ENCODE data around the gene CNKSR2.
"Not testable (repeated sequence)": the region's sequence is repeated elsewhere in the genome, so short reads cannot be mapped to it uniquely, and the experiment has no call there.

CNKSR2 gene

DNA sequence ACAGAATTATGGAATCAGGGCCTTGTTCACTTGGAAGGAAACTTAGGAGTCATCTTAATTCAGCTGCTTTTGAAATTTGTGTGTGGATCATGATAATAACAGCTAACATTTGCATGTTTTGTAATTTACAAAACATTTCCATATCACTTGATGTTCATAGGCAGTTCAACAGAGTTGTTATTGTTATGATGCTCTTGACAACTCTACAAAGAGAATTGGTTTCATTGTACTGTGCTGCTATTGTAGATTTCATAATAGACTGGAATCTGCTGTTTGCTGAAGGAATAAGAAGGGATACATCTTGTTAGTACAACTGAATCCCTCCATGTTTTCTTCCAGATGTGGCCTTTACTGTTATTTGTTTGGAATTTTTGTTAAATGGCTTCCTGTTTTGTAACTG, 83.5 kb downstream of the CNKSR2 start:
- DNase-seq: no peak

GRCh38 chrX:21469071-21469470, 94.9 kb downstream of the CNKSR2 start:
- no peak for DNase-seq

GRCh38 chrX:21476909-21477308, 102.7 kb downstream of the CNKSR2 start:
- no peak for DNase-seq

GRCh38 chrX:21479695-21480270, 105.6 kb downstream of the CNKSR2 start:
- DNase-seq: peak in 1 of 2 experiments; percentile 26

DNA sequence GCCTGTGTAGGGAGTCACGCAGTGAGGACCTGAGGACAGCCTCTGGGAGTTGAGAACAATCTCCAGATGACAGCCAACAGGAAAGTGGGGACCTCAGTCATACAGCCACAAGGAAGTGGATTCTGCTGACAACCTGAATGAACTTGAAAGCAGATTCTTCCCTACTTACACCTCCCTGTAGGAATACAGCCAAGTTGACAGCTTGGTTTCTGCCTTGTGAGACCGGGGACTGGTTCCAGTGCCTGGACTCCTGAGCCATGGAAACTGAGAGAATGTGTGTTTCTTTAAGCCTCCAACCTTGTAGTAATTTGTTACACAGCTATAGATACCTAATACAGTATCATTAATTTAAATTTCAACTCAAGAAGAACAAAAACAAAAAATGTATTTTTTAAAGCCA, 107.5 kb downstream of the CNKSR2 start:
- DNase-seq: no peak

DNA sequence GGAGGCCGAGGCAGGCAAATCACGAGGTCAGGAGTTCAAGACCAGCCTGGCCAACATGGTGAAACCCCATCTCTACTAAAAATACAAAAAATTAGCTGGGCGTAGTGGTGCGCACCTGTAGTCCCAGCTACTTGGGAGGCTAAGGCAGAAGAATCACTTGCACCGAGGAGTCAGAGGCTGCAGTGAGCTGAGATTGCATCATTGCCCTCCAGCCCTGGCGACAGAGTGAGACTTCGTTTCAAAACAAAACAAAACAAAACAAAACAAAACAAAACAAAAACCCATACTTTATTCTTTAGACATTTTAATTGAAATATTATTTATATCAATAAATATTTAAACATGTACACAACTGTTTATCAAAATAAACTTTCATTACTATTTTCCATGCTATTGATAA, 109.8 kb downstream of the CNKSR2 start:
- DNase-seq: not testable (repeated sequence)

DNA sequence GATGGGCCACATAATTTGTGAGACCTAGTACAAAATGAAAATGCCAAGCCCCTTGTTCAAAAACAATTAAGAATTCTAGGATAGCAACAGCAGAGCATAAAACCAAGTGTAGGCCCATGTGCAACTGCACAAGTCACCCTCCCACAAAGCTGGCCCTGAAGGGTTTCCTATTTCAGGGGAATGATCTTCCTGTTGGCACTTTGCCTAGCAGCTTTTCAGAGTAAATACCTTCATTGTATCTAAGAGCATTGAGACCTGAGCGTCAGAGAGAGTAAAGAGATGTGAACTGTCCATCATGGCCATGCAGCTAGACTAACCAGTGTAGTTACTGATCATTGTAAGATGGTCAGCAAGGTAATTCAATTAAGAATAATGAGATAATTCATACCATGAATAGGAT, 113.6 kb downstream of the CNKSR2 start:
- no peak for DNase-seq

DNA sequence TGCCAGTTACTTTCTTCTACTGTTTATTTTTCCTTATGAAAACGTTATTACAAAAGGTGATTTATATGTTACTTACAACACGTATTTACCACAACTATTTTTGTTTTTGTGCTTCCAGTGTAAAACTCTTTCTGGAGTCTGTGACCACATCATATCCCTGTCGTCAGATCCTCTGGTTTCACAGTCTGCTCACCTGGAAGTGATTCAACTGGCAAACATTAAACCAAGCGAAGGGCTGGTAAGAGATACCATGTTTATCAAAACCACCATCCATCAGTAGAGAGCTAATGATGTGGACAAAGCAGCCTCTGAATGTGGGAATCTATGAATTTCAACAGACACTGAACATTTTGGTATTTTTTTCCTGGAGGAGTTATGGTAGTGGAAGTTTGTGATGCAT, 116.1 kb downstream of the CNKSR2 start:
- no peak for DNase-seq

GRCh38 chrX:21493226-21493830, 119.1 kb downstream of the CNKSR2 start:
- DNase-seq: no peak

GRCh38 chrX:21503593-21503992, 129.4 kb downstream of the CNKSR2 start:
- no peak for DNase-seq

DNA sequence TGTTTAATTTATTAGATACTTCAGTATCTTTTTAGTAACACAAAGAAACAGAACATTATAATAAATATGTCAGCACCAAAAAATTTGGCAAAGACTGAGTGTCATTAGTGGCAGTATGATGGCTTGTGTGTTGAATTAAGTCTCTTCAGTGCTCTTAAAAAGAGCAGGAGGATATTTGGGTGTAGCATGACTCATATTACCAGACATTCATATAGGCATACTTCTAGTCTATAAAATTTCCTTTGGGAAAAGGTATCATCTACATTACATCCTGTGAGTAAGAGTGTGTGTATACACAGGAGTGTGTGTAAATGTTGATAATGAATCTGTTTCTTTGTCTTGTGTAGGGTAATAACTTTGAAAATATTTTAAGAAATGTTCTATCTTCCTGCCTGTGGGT, 135.7 kb downstream of the CNKSR2 start:
- no peak for DNase-seq

DNA sequence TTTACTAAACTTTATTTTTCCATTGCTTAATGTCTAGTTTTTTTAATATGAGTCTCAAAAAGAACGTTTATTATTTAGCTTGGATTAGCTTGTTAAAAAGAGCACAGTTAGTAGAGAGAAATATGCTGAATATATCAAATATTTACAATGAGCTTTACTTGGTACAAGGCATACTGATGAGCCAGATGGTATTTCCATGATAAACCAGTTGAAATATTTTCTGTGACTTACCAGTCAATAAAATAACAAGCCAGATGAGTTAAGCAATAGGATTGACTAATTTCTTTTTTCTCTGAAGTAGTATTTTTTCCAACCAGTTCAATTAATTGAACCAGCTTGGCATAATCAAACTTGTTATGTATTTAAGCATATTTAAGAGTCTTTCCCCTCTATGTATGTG, 149.8 kb downstream of the CNKSR2 start:
- DNase-seq: no peak

DNA sequence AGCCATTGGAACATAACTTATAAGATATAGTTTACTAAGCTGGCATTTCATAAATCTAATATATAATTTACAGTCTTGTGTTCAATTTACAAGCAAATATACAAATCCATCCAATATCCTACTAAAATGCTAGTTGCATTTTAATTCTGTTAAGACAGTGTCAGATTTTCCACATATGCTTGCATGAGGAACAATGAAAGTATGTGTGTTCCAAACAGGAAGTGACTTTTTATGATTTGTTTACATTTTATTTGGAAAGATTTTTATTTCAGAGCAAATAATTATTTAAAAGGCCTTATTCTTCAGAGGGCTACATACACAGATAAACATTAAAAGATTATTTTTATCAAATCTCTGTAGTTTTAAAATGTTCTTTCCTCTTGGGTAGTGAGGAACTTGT, 153.9 kb downstream of the CNKSR2 start:
- no peak for DNase-seq

DNA sequence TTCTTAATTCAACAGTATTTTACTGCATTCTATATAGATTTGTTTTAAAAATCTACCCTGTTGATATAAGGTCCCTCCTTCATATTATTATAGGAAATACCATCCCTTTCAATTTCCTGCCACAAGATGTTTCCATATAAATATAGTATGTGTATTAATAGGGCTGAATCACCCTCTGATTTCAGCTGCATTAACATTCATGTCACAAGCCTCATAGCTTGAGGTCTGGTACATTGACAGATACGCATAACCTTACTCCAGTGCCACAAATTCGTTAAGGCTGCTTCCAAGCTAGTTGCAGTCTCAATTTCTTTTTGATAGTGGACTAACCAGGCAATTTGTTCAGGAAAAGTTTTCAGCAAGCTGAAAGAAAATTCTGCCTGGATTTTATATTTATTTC, 155.6 kb downstream of the CNKSR2 start:
- no peak for DNase-seq

- not testable (repeated sequence) for DNase-seq
These were observed 170.4 kb downstream of the CNKSR2 start for GRCh38 chrX:21544642-21545041.

GRCh38 chrX:21559417-21559816, 185.2 kb downstream of the CNKSR2 start:
- no peak for DNase-seq

DNA sequence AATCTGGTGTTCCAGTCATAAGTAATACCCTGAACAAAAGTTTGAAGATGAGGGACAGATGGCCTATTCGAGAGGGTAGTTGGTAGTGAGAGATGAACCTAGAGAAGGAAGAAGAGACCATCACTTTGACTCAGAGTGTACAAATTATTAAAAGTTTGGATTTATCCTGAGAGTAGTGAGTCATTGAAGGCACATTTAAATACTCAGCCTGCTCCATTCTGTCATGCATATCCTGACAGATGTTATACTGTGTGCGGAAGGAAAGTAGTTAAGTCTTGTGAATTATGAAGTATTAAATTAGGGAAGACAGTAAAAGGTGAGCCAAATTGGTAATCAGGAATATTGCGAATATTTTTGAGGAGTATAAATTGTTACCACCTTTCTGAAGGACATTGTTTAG, 190.8 kb downstream of the CNKSR2 start:
- no peak for DNase-seq

DNA sequence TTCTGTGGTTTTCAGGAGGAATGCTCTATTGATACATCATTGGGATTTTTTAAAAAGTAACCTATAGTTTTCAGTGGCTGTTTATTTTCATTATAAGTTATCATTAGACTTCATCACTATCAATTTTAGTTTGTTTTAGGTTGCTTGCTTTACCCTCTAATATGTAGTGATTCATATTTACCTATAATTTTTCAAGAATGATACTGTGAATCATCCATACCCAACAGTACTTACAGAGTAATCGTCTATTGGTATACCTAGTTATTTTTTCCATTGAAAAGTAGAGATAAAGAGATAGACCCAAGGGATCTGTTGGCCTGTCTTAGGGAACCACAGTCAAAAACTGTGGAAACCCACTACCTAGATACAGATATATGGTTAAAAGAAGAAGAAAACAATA, 200.6 kb downstream of the CNKSR2 start:
- no peak for DNase-seq

GRCh38 chrX:21581479-21581878, 207.3 kb downstream of the CNKSR2 start:
- no peak for DNase-seq

GRCh38 chrX:21586001-21586400, 211.8 kb downstream of the CNKSR2 start:
- no peak for DNase-seq

DNA sequence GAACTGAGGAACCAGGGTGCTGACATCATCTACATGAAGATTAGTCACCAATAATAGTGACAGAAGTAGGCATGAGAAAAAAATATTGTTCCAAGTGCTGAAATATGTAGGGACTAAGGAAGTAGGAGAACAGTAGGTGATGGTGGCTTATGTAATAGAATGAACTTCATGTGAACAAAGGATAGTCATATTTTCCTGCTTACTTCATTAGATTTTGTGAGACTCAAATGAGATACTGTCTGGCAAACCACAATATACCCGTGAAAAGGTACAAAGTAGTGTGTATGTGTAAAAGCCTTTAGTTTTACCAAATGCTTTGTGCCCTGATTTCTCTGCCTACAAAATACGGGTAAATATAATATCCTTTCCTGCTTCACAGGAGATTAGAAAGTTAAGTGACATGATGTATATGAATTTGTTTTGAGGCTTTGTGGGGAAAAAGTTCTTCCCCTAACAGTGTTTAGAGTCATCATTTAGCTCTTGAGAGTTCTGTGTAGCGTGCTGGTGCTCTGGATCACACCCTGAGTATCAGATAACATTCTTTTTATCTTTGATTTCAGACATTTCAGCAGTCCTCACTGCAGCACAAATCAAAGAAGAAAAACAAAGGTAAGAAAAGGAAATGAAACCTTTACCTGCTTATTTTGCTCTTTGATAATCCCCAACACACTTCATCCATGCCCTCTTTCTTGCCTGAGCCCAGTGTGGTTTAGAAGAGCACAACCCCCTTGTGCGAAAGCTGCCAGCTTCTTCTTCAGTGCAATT, 216.0 kb downstream of the CNKSR2 start:
- no peak for DNase-seq

- no peak for DNase-seq
These were observed 231.8 kb downstream of the CNKSR2 start for GRCh38 chrX:21606002-21606401.

DNA sequence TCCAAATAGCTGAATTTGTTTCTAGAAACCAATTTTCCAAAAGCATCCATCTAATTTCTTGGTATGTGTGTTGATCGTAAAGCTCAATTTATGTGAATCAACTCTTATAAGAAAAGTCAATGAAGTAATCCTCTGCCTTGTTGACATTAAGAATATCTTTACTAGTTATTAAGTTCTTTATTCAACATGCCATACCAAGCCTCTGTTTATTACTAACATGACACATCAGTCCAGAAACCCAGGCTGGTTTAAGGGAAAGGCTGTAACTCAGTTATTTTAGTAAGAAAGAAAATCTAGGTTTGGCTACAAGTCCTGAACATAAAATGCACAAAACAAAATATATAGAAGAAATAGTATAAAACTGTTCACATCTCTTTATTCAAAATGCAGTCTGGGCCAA, 235.9 kb downstream of the CNKSR2 start:
- no peak for DNase-seq

DNA sequence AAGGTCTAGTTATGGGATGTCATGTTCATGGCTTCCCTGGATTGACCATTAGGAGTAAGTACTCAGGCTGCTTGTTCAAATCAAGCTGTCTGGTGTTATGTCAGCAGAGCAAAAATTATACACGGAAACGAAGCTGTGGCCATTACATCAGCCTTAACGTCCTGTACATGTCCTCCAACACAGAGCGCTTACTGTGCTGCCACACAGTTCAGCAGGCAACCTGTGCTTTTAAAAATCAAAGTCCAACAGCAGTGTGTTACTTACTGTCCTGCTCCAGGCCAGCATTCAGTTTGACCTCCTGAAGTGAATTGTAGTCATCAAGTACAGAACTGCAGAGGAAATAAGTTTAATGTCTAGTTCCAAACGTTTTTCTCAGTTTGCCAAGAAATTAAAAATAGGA, 237.9 kb downstream of the CNKSR2 start:
- DNase-seq: no peak

DNA sequence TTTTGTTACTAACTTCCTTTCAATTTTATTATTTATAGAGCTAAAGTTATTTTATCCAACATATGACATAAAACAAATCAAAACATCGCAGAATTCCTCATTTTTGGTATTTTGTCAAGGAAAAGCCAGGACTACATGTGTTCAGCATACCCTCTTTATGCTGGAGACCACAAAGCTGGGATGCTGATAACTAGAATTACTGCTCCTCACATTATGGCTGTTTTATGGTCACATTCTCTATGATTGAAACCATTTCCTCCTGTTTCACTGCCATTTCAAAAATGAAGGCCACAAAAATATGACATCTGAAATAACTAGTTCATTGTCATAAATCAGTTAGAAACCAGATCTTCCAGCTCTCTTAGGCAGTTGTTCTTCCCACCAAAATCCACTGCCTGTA, 242.2 kb downstream of the CNKSR2 start:
- DNase-seq: no peak
